Purkinje cell (primary cell): ENCODE measurements around the gene ECPAS. TPM values are rescaled to one million over a fixed set of nuclear protein-coding genes. Genes with fewer than 3 reads are reported as not detected.

Source experiments
- polyA plus RNA-seq: library from polyadenylated mRNA; unstranded; fragments of >200 nt; fragmentation: Nextera tagmentation; gene quantifications from 2 replicates; pipeline ENCODE4 v1.2.1, GENCODE V29; 2014

ECPAS gene, protein sequence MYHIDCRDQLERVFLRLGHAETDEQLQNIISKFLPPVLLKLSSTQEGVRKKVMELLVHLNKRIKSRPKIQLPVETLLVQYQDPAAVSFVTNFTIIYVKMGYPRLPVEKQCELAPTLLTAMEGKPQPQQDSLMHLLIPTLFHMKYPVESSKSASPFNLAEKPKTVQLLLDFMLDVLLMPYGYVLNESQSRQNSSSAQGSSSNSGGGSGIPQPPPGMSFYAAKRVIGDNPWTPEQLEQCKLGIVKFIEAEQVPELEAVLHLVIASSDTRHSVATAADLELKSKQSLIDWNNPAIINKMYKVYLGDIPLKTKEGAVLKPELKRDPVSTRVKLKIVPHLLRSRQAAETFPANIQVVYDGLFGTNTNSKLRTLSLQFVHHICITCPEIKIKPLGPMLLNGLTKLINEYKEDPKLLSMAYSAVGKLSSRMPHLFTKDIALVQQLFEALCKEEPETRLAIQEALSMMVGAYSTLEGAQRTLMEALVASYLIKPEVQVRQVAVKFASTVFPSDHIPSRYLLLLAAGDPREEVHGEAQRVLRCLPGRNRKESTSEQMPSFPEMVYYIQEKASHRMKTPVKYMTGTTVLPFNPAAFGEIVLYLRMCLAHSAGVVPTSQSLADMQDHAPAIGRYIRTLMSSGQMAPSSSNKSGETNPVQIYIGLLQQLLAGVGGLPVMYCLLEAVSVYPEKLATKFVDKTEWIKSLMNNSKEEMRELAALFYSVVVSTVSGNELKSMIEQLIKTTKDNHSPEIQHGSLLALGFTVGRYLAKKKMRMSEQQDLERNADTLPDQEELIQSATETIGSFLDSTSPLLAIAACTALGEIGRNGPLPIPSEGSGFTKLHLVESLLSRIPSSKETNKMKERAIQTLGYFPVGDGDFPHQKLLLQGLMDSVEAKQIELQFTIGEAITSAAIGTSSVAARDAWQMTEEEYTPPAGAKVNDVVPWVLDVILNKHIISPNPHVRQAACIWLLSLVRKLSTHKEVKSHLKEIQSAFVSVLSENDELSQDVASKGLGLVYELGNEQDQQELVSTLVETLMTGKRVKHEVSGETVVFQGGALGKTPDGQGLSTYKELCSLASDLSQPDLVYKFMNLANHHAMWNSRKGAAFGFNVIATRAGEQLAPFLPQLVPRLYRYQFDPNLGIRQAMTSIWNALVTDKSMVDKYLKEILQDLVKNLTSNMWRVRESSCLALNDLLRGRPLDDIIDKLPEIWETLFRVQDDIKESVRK (N-terminal part only)
- 52.8 and 62.2 TPM in 2 replicates for polyA plus RNA-seq

DNA sequence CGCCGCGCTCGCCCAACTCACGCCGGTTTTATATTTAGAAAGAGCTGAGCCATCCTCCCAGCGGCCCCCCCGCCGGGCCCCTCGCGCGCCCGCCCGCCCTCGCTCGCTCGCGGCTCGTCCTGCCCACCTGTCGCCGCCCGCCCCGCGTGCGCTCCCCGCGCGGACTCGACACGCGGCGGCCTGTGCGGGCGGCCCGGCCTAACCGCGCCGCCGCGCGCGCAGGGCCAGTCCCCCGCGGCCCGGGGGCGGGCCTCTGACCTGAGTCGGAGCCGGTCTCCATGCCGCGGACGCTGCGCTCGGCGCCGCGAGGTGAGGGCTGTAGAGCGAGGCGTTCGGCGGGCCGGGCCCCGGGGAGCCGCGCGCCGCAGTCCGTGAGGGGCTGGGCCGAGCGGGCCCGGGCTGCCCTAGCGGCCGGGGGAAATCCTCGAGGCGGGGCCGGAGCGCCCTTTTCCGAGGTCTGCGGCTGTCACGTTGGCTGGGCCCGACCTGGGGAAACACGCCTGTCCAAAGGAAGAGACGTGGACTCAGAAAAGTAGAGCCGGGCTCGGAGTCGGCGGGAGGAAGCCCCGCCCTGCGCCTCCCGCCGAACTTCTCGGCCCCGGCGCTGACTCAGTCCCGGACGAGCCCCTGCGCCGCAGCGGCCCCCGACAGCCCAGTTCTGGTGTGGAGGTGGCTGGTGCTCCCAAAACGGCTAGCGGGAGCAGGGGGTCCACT lies at the start of gene ECPAS:
Gene ECPAS, minus strand, starts transcription at position 526 of the 714 bp plus-strand sequence. CDS start 11,465 bp downstream, outside the sequence.

DNA sequence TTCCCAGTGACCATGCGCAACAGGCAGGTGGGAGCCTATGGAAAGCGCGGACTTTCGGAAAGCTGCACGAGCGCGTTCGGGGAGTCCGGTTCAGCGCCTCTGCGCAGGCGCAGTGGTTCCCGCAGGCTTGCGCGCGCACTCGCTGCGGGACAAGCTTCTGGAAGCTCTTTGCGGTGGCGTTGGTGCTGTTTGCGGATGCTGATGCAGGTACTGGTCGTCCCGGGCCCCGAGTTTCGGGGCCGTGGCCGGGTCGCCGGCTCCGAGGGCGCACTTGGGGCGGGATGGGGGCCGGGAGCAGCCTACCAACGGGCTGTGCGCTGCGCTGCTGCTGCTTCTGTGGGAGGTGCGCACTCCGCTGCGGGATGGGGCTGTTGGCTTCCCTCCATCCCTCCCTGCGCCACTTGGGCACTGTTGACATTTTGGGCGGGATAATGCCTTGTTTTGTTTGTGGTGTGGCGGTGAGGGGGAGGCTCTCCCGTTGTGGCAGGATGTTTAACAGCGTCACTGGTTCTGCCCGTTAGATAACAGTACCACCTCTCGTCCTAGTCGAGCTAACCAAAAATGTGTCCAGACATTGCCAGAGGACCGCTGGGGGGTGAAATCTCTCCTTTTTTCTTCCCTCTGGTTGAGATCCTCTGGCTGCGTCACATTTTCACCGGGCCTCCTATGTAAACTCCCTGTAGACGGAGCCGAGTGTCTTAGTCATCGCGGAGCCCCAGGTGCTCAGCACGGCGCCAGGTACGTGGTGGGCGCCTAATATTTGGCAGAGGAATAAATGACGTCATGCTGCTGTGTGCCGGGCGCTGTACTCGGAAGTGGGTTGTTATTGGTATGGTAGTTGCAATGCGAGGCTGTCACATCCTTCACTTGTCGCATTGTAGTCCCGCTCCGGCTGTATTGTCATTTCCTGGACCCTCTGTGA lies 41.1 kb upstream of the ECPAS start, which contains the start of gene ZNF483:
Gene ZNF483, plus strand, starts transcription at position 124 of the 922 bp plus-strand sequence. CDS start 2,217 bp downstream, outside the sequence.

DNA sequence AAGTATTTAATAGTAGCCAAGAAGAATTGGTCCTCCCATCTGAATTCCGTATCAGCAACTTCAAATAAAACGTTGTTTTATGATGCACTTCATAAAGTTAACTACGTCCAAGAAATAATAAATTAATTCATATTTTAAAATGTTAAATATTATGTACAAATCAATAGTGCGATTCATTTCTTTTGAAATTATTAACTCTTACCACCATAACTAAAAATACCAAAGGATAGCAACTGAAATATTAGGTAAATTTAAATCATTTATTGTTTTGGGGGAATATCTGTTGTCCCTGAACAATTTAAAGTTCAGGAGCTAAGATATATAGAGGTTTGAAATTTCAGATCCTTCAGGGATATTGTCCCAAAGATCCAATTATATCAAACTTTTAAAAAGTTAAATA lies 154.1 kb downstream of the ECPAS start, which contains the start of gene OR2K2:
Gene OR2K2, minus strand, starts transcription at position 101 of the 400 bp plus-strand sequence. CDS start 1,791 bp downstream, outside the sequence.

Other genes starting within 250 kb of the ECPAS start
- gene OR2K2, start 154.2 kb downstream of the ECPAS start, polyA plus RNA-seq: not detected in 2 replicates
- gene ZNF483, start 40.8 kb upstream of the ECPAS start, polyA plus RNA-seq: 4.0 and 10.0 TPM in 2 replicates
- 24.6 and 33.5 TPM in 2 replicates for gene PTGR1, start 115.3 kb upstream of the ECPAS start, polyA plus RNA-seq
- 17.6 and 21.7 TPM in 2 replicates for gene DNAJC25, start 147.0 kb upstream of the ECPAS start, polyA plus RNA-seq
- 40.0 and 46.0 TPM in 2 replicates for gene GNG10, start 177.2 kb upstream of the ECPAS start, polyA plus RNA-seq